Muscle of leg (tissue), 11 donors: Measurements from ENCODE around the gene HSD3B7. TPM values are rescaled to one million over a fixed set of nuclear protein-coding genes. Genes with fewer than 3 reads are reported as not detected.
A peak's percentile ranks its signal among the peaks of the same experiment; 100 is the strongest.

Source experiments
- DNase-seq: peaks from one replicate; pipeline ENCODE4 v3.0.0; 2013
- H3K27ac ChIP-seq: one replicate; pipeline ENCODE4 v1.5.1; 2013; ENCODE audit warnings: mild to moderate bottlenecking, low read length, control low read depth
- H3K27me3 ChIP-seq: one replicate; pipeline ENCODE4 v1.6.1; 2013; ENCODE audit warnings: low read length; ENCODE audit not compliant: control insufficient read depth, insufficient read depth
- H3K36me3 ChIP-seq: one replicate; pipeline ENCODE4 v1.6.1; 2013; ENCODE audit warnings: low read length; ENCODE audit not compliant: control insufficient read depth, insufficient read depth
- H3K4me1 ChIP-seq: one replicate; pipeline ENCODE4 v1.6.1; 2013; ENCODE audit warnings: low read length; ENCODE audit not compliant: control insufficient read depth, insufficient read depth
- H3K4me3 ChIP-seq: one replicate; pipeline ENCODE4 v1.5.1; 2013; ENCODE audit warnings: low read length, control low read depth
- H3K9me3 ChIP-seq: replicated peaks from 2 replicates; pipeline ENCODE4 v1.6.1; 2013; ENCODE audit warnings: low read depth, low read length; ENCODE audit not compliant: control insufficient read depth
- WGBS: methylation state at CpG from one replicate; pipeline ENCODE4 v1.1.5; 2013; ENCODE audit warnings: missing lambda C conversion rate; ENCODE audit not compliant: insufficient coverage; 5-methylcytosine and 5-hydroxymethylcytosine counted together
- polyA plus RNA-seq, 8 donors: library from polyadenylated mRNA; unstranded; fragments of 120-200 nt; gene quantifications; one replicate each; pipeline versions ENCODE4 v1.2.1 to v1.2.3, GENCODE V29; 2013; ENCODE audit warnings: inconsistent platforms in 1 of 8, low replicate concordance in 1 of 8; ENCODE audit not compliant: insufficient read length in 8 of 8, insufficient read depth in 1 of 8
- total RNA-seq: library from RNA; stranded (reverse); fragments of 120-200 nt; gene quantifications from one replicate; pipeline ENCODE4 v1.2.4, GENCODE V29; 2013

HSD3B7 gene
- total and polyA plus RNA-seq, 9 donors = 7.3 to 13.7 (median 9.1) TPM

GRCh38 chr16:31023252-31023602 lies 38.2 kb downstream of the HSD3B7 start:
- H3K27ac ChIP-seq = peak overlapping the region; percentile 47
- no CpG with 5 or more reads among the region's 4 CpGs for WGBS
- no peaks in the 10 kb centered on the region for H3K36me3 ChIP-seq
- peaks cover 6% of the 10 kb centered on the region for H3K4me1 ChIP-seq
- no peak overlapping the region for H3K4me3 ChIP-seq
- no peaks in the 10 kb centered on the region for H3K9me3 ChIP-seq
- no peak for DNase-seq
- H3K27me3 ChIP-seq = no peaks in the 10 kb centered on the region

- no CpG with 5 or more reads among the region's 6 CpGs for WGBS
- DNase-seq = no peak
- Histone ChIP-seq H3K9me3 (no peaks in the 10 kb centered on the region), H3K27me3 (no peaks in the 10 kb centered on the region), H3K36me3 (no peaks in the 10 kb centered on the region), H3K27ac (no peak overlapping the region), H3K4me3 (no peak overlapping the region), H3K4me1 (peaks cover 6% of the 10 kb centered on the region)
Observed at GRCh38 chr16:31023627-31024226, 38.7 kb downstream of the HSD3B7 start.

GRCh38 chr16:31025339-31025738 lies 40.3 kb downstream of the HSD3B7 start:
- Histone ChIP-seq H3K4me1 (peaks cover 6% of the 10 kb centered on the region), H3K27me3 (no peaks in the 10 kb centered on the region), H3K36me3 (no peaks in the 10 kb centered on the region), H3K27ac (no peak overlapping the region), H3K9me3 (no peaks in the 10 kb centered on the region), H3K4me3 (no peak overlapping the region)
- DNase-seq = no peak
- 59% methylated on average over 3 of the region's 5 CpGs for WGBS

- no peak for DNase-seq
- H3K27me3 ChIP-seq = no peaks in the 10 kb centered on the region
- WGBS = no CpG with 5 or more reads among the region's 5 CpGs
Observed at GRCh38 chr16:31029272-31029671, 44.3 kb downstream of the HSD3B7 start.

GRCh38 chr16:31031276-31031675 lies 46.3 kb downstream of the HSD3B7 start:
- 60% methylated on average over 1 of the region's 4 CpGs for WGBS
- no peak for DNase-seq
- Histone ChIP-seq H3K4me1 (peaks cover 14% of the 10 kb centered on the region), H3K27ac (no peak overlapping the region), H3K9me3 (no peaks in the 10 kb centered on the region), H3K36me3 (peaks cover 19% of the 10 kb centered on the region), H3K27me3 (no peaks in the 10 kb centered on the region), H3K4me3 (no peak overlapping the region)

More at GRCh38 chr16:31029272-31029671, 44.3 kb downstream of the HSD3B7 start:
- H3K27ac ChIP-seq = no peak overlapping the region
- no peak overlapping the region for H3K4me3 ChIP-seq
- no peaks in the 10 kb centered on the region for H3K36me3 ChIP-seq
- no peaks in the 10 kb centered on the region for H3K9me3 ChIP-seq
- H3K4me1 ChIP-seq = peaks cover 10% of the 10 kb centered on the region

GRCh38 chr16:31032736-31033708 lies 48.0 kb downstream of the HSD3B7 start, which contains the start of gene STX4:
Gene STX4, plus strand, starts transcription at chr16:31033558. Its CDS starts 248 bp downstream, at chr16:31033806.
- DNase-seq = peak; percentile 99
- Histone ChIP-seq H3K4me3 (peak within 1 kb of the TSS; percentile 93), H3K36me3 (peaks cover 28% of the 10 kb centered on the region), H3K9me3 (no peaks in the 10 kb centered on the region), H3K27me3 (no peaks in the 10 kb centered on the region), H3K4me1 (peaks cover 14% of the 10 kb centered on the region), H3K27ac (peak within 1 kb of the TSS; percentile 98)
- WGBS = under 1% methylated on average over 67 of the region's 75 CpGs

GRCh38 chr16:31033709-31034492 lies 48.9 kb downstream of the HSD3B7 start:
- Histone ChIP-seq H3K4me1 (peaks cover 14% of the 10 kb centered on the region), H3K27ac (peak overlapping the region; percentile 98), H3K36me3 (peaks cover 37% of the 10 kb centered on the region), H3K27me3 (no peaks in the 10 kb centered on the region), H3K4me3 (peak overlapping the region; percentile 93), H3K9me3 (no peaks in the 10 kb centered on the region)
- peak; percentile 95 for DNase-seq
- WGBS = 1% methylated on average over 37 of the region's 47 CpGs

- Histone ChIP-seq H3K4me1 (peaks cover 14% of the 10 kb centered on the region), H3K27me3 (no peaks in the 10 kb centered on the region), H3K36me3 (peaks cover 55% of the 10 kb centered on the region), H3K27ac (no peak overlapping the region), H3K9me3 (no peaks in the 10 kb centered on the region), H3K4me3 (no peak overlapping the region)
- no CpG with 5 or more reads among the region's 2 CpGs for WGBS
- DNase-seq = no peak
Observed at GRCh38 chr16:31036691-31037090, 51.7 kb downstream of the HSD3B7 start.
